ENCODE data around the gene SEMA4B.

GRCh38 chr15:90208356-90208755 lies 7.2 kb downstream of the SEMA4B start:
- no peak for TF ChIP-seq CTCF (conservative IDR thresholded peaks at IDR 0.05; ENCODE audit: low read length)
- TF ChIP-seq EZH2phosphoT487 (IDR thresholded peaks at IDR 0.05; ENCODE audit: borderline replicate concordance) = no peak

All from Loucy (cell line).